ENCODE measurements around the gene ATF7IP. TPM values are rescaled to one million over a fixed set of nuclear protein-coding genes. Genes with fewer than 3 reads are reported as not detected.
A peak's percentile ranks its signal among the peaks of the same experiment; 100 is the strongest.
"Not testable (repeated sequence)": the region's sequence is repeated elsewhere in the genome, so short reads cannot be mapped to it uniquely, and the experiment has no call there.

The ATF7IP gene
- total and polyA plus RNA-seq, 2 donors (not counting 1 experiment from before 2014, with no cell fraction given): 28.1 to 208 TPM

DNA sequence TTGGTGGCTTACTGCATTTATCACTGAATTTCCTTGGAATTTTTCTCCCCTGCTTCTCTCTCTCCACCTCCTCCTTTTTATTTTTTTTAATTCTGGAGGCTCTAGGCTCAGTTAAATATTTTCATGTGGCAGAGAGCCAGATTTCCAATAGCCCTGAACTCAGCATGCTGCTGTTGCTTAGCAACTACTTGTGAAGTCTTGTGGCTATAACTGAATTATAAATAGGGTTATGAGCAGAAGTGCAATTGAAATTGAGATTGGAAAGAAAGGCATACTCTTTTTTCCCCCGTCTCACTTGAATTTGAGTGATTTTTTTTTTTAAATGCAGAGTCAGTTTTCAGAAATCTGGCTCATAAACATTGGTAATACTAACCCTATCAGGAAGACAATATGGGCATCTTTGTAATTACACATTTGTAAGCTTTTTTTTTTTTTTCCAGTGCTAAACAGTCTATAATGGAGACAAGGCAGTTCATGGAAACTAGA is 38.3 kb downstream of the ATF7IP start:
- Histone ChIP-seq H3K36me3 (replicated peaks in 1 of 2; ENCODE audit: control extremely low read depth in 1 of 2, control insufficient read depth in 1 of 2, extremely low read depth in 1 of 2, insufficient read depth in 2 of 2, low read length in 1 of 2) (peaks cover 0 to 6% of the 10 kb centered on the region in 2 experiments), H3K4me3 (ENCODE audit: control extremely low read depth in 1 of 5, extremely low read depth in 1 of 5, insufficient read depth in 1 of 5, low read depth in 2 of 5, low read length in 4 of 5) (no peak overlapping the region), H3K9me3 (ENCODE audit: control extremely low read depth in 1 of 3, control insufficient read depth in 2 of 3, insufficient read depth in 1 of 3, low read length in 2 of 3) (peaks cover 9 to 21% (median 14%) of the 10 kb centered on the region in 3 donors), H4K20me1 (ENCODE audit: control insufficient read depth, insufficient read depth, low read length, poor library complexity, severe bottlenecking) (peaks cover 13% of the 10 kb centered on the region), H3K27me3 (replicated peaks in 1 of 4; ENCODE audit: control extremely low read depth in 1 of 4, control insufficient read depth in 3 of 4, insufficient read depth in 4 of 4, low read length in 3 of 4) (no peaks in the 10 kb centered on the region), H3K4me1 (ENCODE audit: control insufficient read depth in 2 of 2, insufficient read depth in 2 of 2, low read length in 2 of 2) (peaks cover 21 to 52% of the 10 kb centered on the region in 2 donors), H3K9ac (ENCODE audit: low read length) (peak overlapping the region; percentile 24), H3K79me2 (ENCODE audit: control insufficient read depth, insufficient read depth, low read length) (peaks cover 100% of the 10 kb centered on the region), H2AFZ (ENCODE audit: insufficient read depth, low read depth, low read length, poor library complexity, severe bottlenecking) (no peak overlapping the region), H3K4me2 (replicated peaks; ENCODE audit: low read depth, low read length, poor library complexity, severe bottlenecking) (peak overlapping the region; percentile 51), H3K27ac (ENCODE audit: low read length in 2 of 2) (peak overlapping the region; percentile 23 to 69)
- Mint-ChIP-seq H3K27ac (peak overlapping the region; percentile 74), H3K4me3 (peak overlapping the region; percentile 62), H3K9me3 (ENCODE audit: insufficient read depth) (peaks cover 7% of the 10 kb centered on the region), H3K27me3 (no peaks in the 10 kb centered on the region), H3K4me1 (peaks cover 61% of the 10 kb centered on the region)
- intact Hi-C loops (cut with micrococcal nuclease): loop anchor here (2.0 kb wide), 1 partner anchor 13 kb away; no protein-coding TSS in a partner anchor
- POLR2A ChIA-PET: interaction anchor here (1.9 kb wide), 1 partner anchor 11 kb away, joined by 7 read pairs; no protein-coding TSS in a partner anchor
- DNase-seq: peak; percentile 68
- peak; percentile 65 for ATAC-seq (ENCODE audit: low read depth)
- no peak for TF ChIP-seq EZH2 (IDR thresholded peaks at IDR 0.05; ENCODE audit: borderline replicate concordance, insufficient read depth, low read depth, low read length, poor library complexity, severe bottlenecking)
- TF ChIP-seq, protein P1, sequence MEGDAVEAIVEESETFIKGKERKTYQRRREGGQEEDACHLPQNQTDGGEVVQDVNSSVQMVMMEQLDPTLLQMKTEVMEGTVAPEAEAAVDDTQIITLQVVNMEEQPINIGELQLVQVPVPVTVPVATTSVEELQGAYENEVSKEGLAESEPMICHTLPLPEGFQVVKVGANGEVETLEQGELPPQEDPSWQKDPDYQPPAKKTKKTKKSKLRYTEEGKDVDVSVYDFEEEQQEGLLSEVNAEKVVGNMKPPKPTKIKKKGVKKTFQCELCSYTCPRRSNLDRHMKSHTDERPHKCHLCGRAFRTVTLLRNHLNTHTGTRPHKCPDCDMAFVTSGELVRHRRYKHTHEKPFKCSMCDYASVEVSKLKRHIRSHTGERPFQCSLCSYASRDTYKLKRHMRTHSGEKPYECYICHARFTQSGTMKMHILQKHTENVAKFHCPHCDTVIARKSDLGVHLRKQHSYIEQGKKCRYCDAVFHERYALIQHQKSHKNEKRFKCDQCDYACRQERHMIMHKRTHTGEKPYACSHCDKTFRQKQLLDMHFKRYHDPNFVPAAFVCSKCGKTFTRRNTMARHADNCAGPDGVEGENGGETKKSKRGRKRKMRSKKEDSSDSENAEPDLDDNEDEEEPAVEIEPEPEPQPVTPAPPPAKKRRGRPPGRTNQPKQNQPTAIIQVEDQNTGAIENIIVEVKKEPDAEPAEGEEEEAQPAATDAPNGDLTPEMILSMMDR (IDR thresholded peaks at IDR 0.05): no peak
- CTCF ChIA-PET: no interaction called here
- no CpG with 5 or more reads among the region's 1 CpG for WGBS (ENCODE audit: insufficient coverage)

GRCh38 chr12:14405407-14405806 is 39.9 kb downstream of the ATF7IP start:
- H3K9ac ChIP-seq (ENCODE audit: low read length); DNase-seq; ATAC-seq (ENCODE audit: low read depth); intact Hi-C loops (cut with micrococcal nuclease); H3K4me3 Mint-ChIP-seq; H3K27me3 ChIP-seq (replicated peaks in 1 of 4; ENCODE audit: control extremely low read depth in 1 of 4, control insufficient read depth in 3 of 4, insufficient read depth in 4 of 4, low read length in 3 of 4); H2AFZ ChIP-seq (ENCODE audit: insufficient read depth, low read depth, low read length, poor library complexity, severe bottlenecking); H3K9me3 Mint-ChIP-seq (ENCODE audit: insufficient read depth); H3K27ac ChIP-seq (ENCODE audit: low read length in 2 of 2); CTCF ChIA-PET; H3K27ac Mint-ChIP-seq; H3K4me2 ChIP-seq (replicated peaks; ENCODE audit: low read depth, low read length, poor library complexity, severe bottlenecking); POLR2A ChIA-PET; H3K4me3 ChIP-seq (ENCODE audit: control extremely low read depth in 1 of 5, extremely low read depth in 1 of 5, insufficient read depth in 1 of 5, low read depth in 2 of 5, low read length in 4 of 5); H3K27me3 Mint-ChIP-seq: not testable (repeated sequence)
- H3K4me1 Mint-ChIP-seq: peaks cover 57% of the 10 kb centered on the region
- H4K20me1 ChIP-seq (ENCODE audit: control insufficient read depth, insufficient read depth, low read length, poor library complexity, severe bottlenecking): peaks cover 13% of the 10 kb centered on the region
- H3K9me3 ChIP-seq (ENCODE audit: control extremely low read depth in 1 of 3, control insufficient read depth in 2 of 3, insufficient read depth in 1 of 3, low read length in 2 of 3): peaks cover 8 to 21% (median 13%) of the 10 kb centered on the region in 3 donors
- H3K4me1 ChIP-seq (ENCODE audit: control insufficient read depth in 2 of 2, insufficient read depth in 2 of 2, low read length in 2 of 2): peaks cover 18 to 46% of the 10 kb centered on the region in 2 donors
- no CpG with 5 or more reads among the region's 2 CpGs for WGBS (ENCODE audit: insufficient coverage)
- H3K79me2 ChIP-seq (ENCODE audit: control insufficient read depth, insufficient read depth, low read length): peaks cover 100% of the 10 kb centered on the region
- peaks cover 0 to 20% of the 10 kb centered on the region in 2 experiments for H3K36me3 ChIP-seq (replicated peaks in 1 of 2; ENCODE audit: control extremely low read depth in 1 of 2, control insufficient read depth in 1 of 2, extremely low read depth in 1 of 2, insufficient read depth in 2 of 2, low read length in 1 of 2)
